Mesothelial cell of epicardium (in vitro differentiated cells): ENCODE data around the gene HAGH. TPM values are rescaled to one million over a fixed set of nuclear protein-coding genes. Genes with fewer than 3 reads are reported as not detected.

ENCODE experiments used
- DNase-seq, 2 experiments: peaks; one replicate each; pipeline ENCODE4 v3.0.0; 2021; ENCODE audit warnings: low spot score in 2 of 2; ENCODE audit not compliant: unreplicated experiment in 2 of 2
- H3K27ac Mint-ChIP-seq: 2 replicates; pipeline ENCODE4 v1.8.0; 2021; ENCODE audit warnings: mixed read lengths
- H3K27me3 Mint-ChIP-seq: 2 replicates; pipeline ENCODE4 v1.8.0; 2021; ENCODE audit warnings: low read depth, mixed read lengths
- H3K36me3 Mint-ChIP-seq: 2 replicates; pipeline ENCODE4 v1.8.0; 2021; ENCODE audit warnings: mixed read lengths
- H3K4me1 Mint-ChIP-seq: 2 replicates; pipeline ENCODE4 v1.8.0; 2021; ENCODE audit warnings: mixed read lengths
- H3K4me3 Mint-ChIP-seq: 2 replicates; pipeline ENCODE4 v1.8.0; 2021; ENCODE audit warnings: mild to moderate bottlenecking, moderate library complexity, mixed read lengths
- H3K9me3 Mint-ChIP-seq: 2 replicates; pipeline ENCODE4 v1.8.0; 2021; ENCODE audit warnings: mixed read lengths
- total RNA-seq: library from RNA; stranded (reverse); gene quantifications from 3 replicates; pipeline ENCODE4 v1.2.1, GENCODE V29; 2021
- TF ChIP-seq, protein P1 (sequence below): fragments of 200-600 bp; sonication (generic); IDR thresholded peaks from one replicate; pipeline ENCODE4 v1.5.0; 2021; ENCODE audit warnings: antibody characterized with exemption; ENCODE audit not compliant: unreplicated experiment

The HAGH gene
- total RNA-seq, 1 donor from 2014 or later, result 27.8 TPM

DNA sequence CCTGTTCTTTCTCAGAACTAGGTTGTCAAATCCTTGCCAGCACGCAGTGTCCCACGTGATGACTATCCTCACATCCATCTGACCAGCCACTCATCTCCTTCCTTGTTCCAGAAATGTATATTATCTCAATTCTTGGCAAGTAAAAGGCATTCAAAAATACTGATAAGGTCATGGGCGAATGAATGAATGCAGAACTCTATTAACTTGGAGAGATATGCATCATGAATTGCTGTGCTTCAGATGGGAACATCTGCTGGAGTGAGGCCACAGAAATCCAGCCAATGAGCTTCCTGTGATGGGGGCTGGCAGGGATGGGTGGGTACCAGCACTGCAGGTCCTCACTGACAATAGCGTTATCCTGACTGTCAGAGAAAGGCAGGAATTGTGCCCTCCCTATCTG is 19.4 kb upstream of the HAGH start:
- H3K27me3 Mint-ChIP-seq, result peaks cover 35% of the 10 kb centered on the region
- TF ChIP-seq, protein P1, sequence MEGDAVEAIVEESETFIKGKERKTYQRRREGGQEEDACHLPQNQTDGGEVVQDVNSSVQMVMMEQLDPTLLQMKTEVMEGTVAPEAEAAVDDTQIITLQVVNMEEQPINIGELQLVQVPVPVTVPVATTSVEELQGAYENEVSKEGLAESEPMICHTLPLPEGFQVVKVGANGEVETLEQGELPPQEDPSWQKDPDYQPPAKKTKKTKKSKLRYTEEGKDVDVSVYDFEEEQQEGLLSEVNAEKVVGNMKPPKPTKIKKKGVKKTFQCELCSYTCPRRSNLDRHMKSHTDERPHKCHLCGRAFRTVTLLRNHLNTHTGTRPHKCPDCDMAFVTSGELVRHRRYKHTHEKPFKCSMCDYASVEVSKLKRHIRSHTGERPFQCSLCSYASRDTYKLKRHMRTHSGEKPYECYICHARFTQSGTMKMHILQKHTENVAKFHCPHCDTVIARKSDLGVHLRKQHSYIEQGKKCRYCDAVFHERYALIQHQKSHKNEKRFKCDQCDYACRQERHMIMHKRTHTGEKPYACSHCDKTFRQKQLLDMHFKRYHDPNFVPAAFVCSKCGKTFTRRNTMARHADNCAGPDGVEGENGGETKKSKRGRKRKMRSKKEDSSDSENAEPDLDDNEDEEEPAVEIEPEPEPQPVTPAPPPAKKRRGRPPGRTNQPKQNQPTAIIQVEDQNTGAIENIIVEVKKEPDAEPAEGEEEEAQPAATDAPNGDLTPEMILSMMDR, result no peak
- no peaks in the 10 kb centered on the region for H3K36me3 Mint-ChIP-seq
- H3K4me1 Mint-ChIP-seq, result no peaks in the 10 kb centered on the region
- no peak overlapping the region for H3K4me3 Mint-ChIP-seq
- no peak overlapping the region for H3K27ac Mint-ChIP-seq
- H3K9me3 Mint-ChIP-seq, result no peaks in the 10 kb centered on the region
- no peak for DNase-seq

DNA sequence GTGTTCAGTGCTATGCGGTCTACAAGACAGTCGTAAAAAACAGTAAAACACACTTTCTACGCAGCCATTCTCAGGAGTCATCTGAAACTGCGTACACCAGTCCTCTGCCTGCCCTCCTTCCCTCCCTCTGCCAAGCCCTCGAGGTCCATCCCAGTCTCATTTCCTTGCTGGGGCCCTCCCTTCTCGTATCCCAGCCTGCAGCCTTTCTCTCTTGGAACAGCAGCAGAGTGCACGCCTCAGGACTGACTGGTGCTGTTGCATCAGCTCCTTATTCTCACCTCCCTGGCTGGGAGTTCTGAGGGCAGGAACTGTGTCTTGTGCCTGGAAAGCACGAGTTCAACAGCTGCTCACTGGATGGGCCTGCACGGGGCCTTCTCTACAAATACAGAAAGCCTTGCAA is 12.9 kb upstream of the HAGH start:
- TF ChIP-seq, protein P1, result no peak
- no peaks in the 10 kb centered on the region for H3K4me1 Mint-ChIP-seq
- DNase-seq, result peak in 1 of 2 experiments; percentile 17
- H3K4me3 Mint-ChIP-seq, result no peak overlapping the region
- no peaks in the 10 kb centered on the region for H3K27me3 Mint-ChIP-seq
- H3K36me3 Mint-ChIP-seq, result no peaks in the 10 kb centered on the region
- H3K9me3 Mint-ChIP-seq, result no peaks in the 10 kb centered on the region
- no peak overlapping the region for H3K27ac Mint-ChIP-seq

DNA sequence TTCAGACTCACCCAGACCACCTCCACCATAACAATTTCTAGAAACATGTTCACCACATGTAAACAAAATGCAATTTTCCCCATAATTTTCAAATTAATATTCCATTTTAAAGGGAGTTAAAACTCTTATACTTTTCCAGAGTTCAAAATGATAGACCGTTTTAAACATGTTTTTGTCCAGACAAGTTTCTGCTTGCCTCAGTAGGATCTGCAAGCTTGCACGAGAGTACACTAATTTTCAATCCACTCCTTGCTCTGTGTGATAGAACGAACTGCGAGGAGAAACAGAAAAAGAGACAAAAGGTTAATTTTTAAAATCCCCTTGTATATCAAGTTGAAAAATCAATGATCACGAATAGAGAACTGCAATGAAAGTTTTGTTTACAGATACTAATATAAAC is 7.5 kb upstream of the HAGH start:
- peak overlapping the region; percentile 5 for H3K27ac Mint-ChIP-seq
- no peaks in the 10 kb centered on the region for H3K9me3 Mint-ChIP-seq

DNA sequence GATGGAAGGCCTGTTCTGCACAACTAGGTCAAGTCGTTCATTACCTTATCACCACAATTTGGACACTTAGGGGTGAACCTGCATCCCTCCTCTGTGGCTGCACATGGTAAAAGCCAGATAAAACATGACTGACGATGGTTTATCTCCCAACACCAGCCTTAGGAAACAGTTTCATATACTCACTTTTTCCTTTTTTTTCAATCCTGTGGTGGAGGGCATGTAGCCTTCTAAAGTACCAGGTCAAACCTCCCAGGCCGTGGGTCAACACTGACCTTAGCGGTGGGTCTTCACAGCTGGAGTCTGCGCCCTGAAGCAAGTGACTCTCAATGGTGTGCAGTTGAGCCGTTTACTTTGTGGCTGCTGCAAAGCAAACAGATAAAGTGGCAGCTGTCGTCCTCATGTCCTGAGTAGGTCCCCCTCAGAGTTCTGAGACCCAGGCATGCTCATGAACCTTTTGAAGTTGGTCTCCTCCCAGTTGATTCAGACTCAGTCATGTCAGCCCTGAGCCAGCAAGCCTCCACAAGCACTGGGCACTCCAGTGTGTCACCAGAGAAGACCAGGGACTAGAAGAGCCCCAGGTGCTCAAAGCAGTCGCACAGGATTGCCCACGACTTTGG is 6.3 kb upstream of the HAGH start:
- no peak overlapping the region for H3K4me3 Mint-ChIP-seq
- H3K36me3 Mint-ChIP-seq, result peaks cover 4% of the 10 kb centered on the region
- H3K27me3 Mint-ChIP-seq, result no peaks in the 10 kb centered on the region
- H3K9me3 Mint-ChIP-seq, result no peaks in the 10 kb centered on the region
- peaks cover 21% of the 10 kb centered on the region for H3K4me1 Mint-ChIP-seq
- DNase-seq, result no peak
- H3K27ac Mint-ChIP-seq, result peak overlapping the region; percentile 34
- TF ChIP-seq, protein P1, result no peak

More for the DNA sequence above, 7.5 kb upstream of the HAGH start:
- DNase-seq, result no peak
- Mint-ChIP-seq H3K36me3 (peaks cover 4% of the 10 kb centered on the region), H3K27me3 (no peaks in the 10 kb centered on the region), H3K4me1 (peaks cover 11% of the 10 kb centered on the region), H3K4me3 (no peak overlapping the region)
- TF ChIP-seq, protein P1, result no peak

DNA sequence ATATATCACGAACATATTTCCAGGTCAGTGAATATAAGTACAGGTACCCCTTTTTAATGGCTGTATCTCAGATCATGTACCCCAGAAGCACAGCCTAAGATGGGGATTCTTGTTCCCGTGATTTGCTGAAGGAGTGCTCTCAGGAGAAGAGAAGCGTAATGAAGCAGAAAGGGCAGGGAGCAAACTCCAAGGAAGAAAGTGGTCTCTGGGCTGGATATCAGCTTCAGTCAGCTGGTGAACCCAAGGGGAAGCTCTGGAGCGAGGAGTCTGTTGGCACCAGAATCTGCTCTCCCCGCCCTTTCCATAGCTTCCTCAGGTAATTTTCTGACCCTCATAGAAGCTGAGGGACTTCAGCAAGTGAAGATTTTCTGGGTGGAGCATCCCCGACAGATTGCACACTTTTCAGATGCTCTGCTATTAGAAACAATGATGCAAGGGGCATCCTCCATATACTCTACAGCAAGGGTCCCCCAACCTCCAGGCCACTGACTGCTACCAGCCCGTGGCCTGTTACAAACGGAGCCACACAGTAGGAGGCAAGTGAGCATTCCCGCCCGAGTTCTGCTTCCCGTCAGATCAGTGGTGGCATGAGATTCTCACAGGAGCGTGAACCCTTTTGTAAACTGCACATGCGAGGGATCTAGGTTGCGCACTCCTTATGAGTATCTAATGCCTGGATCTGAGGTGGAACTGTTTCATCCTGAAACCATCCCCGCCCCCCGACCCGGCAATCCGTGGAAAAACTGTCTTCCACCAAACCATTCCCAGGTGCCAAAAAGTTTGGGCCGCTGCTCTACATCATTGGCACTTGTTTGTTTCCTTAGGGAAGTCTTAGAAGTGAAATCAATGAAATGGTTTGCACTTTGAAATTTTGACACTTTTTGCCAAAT is 4.8 kb upstream of the HAGH start:
- no peak overlapping the region for H3K4me3 Mint-ChIP-seq
- H3K27me3 Mint-ChIP-seq, result no peaks in the 10 kb centered on the region
- no peak overlapping the region for H3K27ac Mint-ChIP-seq
- TF ChIP-seq, protein P1, result no peak
- peaks cover 4% of the 10 kb centered on the region for H3K36me3 Mint-ChIP-seq
- no peak for DNase-seq
- H3K9me3 Mint-ChIP-seq, result no peaks in the 10 kb centered on the region
- H3K4me1 Mint-ChIP-seq, result peaks cover 27% of the 10 kb centered on the region
